ENCODE results near the gene BTLA.
"Not testable (repeated sequence)": the region's sequence is repeated elsewhere in the genome, so short reads cannot be mapped to it uniquely, and the experiment has no call there.

BTLA gene

GRCh38 chr3:112437146-112438022 lies 61.9 kb downstream of the BTLA start:
- DNase-seq: peak; percentile 18

- DNase-seq: no peak
Observed at GRCh38 chr3:112429960-112430359, 69.3 kb downstream of the BTLA start.

GRCh38 chr3:112427123-112427522 lies 72.1 kb downstream of the BTLA start:
- DNase-seq: no peak

- no peak for DNase-seq
Observed at GRCh38 chr3:112425858-112426750, 73.2 kb downstream of the BTLA start.

- DNase-seq: no peak
Observed at GRCh38 chr3:112425382-112425781, 73.9 kb downstream of the BTLA start.

- DNase-seq: no peak
Observed at GRCh38 chr3:112424394-112424793, 74.9 kb downstream of the BTLA start.

GRCh38 chr3:112422921-112423320 lies 76.4 kb downstream of the BTLA start:
- DNase-seq: not testable (repeated sequence)

GRCh38 chr3:112418526-112418925 lies 80.7 kb downstream of the BTLA start:
- not testable (repeated sequence) for DNase-seq

- DNase-seq: no peak
Observed at GRCh38 chr3:112417696-112418318, 81.5 kb downstream of the BTLA start.

GRCh38 chr3:112416391-112417212 lies 82.7 kb downstream of the BTLA start:
- DNase-seq: no peak

GRCh38 chr3:112415390-112415789 lies 83.9 kb downstream of the BTLA start:
- no peak for DNase-seq
